Thoracic aorta (tissue), 2 donors: ENCODE measurements around the gene UCP3. TPM values are rescaled to one million over a fixed set of nuclear protein-coding genes. Genes with fewer than 3 reads are reported as not detected.

Experiments used
- ATAC-seq: fragments of 150-250 bp; one replicate; pipeline ENCODE4 v1.8.0; 2017; ENCODE audit warnings: low read depth; ENCODE audit not compliant: insufficient number of reproducible peaks, low FRiP score
- DNase-seq: peaks from one replicate; pipeline ENCODE4 v3.0.0-alpha.2; 2020; ENCODE audit warnings: low spot score
- H3K27ac ChIP-seq, 2 donors: fragments of 200-600 bp; sonication (generic); 1 replicate in 1 of 2; 2 replicates in 1 of 2; pipeline ENCODE4 v1.5.1; 2016; ENCODE audit warnings: mild to moderate bottlenecking in 2 of 2, moderate library complexity in 2 of 2
- H3K27me3 ChIP-seq: fragments of 200-600 bp; sonication (generic); replicated peaks from 2 replicates; pipeline ENCODE4 v1.6.0; 2016; ENCODE audit warnings: mild to moderate bottlenecking; ENCODE audit not compliant: insufficient read depth
- H3K36me3 ChIP-seq: fragments of 200-600 bp; sonication (generic); one replicate; pipeline ENCODE4 v1.5.1; 2016
- H3K4me1 ChIP-seq, 2 donors: fragments of 200-600 bp; sonication (generic); 1 replicate in 1 of 2; 2 replicates in 1 of 2; pipeline versions ENCODE4 v1.5.1 to v1.6.0; 2016; ENCODE audit warnings: low read depth in 2 of 2, mild to moderate bottlenecking in 1 of 2; ENCODE audit not compliant: control insufficient read depth in 1 of 2
- H3K4me3 ChIP-seq: fragments of 200-600 bp; sonication (generic); 2 replicates; pipeline ENCODE4 v1.5.1; 2016; ENCODE audit warnings: mild to moderate bottlenecking
- H3K9me3 ChIP-seq: fragments of 200-600 bp; sonication (generic); 2 replicates; pipeline ENCODE4 v1.5.1; 2016
- total RNA-seq, 2 donors: library from RNA; depleted of rRNA; stranded (reverse); fragments of >200 nt; gene quantifications; one replicate each; pipeline versions ENCODE4 v1.1.0 to v1.2.3, GENCODE V29; 2016
- TF ChIP-seq, protein P1 (sequence below): fragments of 200-600 bp; sonication (generic); IDR thresholded peaks from one replicate; pipeline ENCODE4 v1.5.1; 2019; ENCODE audit warnings: antibody characterized with exemption

The UCP3 gene
- total RNA-seq, 2 donors from 2014 or later, result 0.14 to 13.9 TPM

GRCh38 chr11:74009230-74009547 is 304 bp upstream of the UCP3 start:
- H3K9me3 ChIP-seq, result no peaks in the 10 kb centered on the region
- TF ChIP-seq, protein P1, sequence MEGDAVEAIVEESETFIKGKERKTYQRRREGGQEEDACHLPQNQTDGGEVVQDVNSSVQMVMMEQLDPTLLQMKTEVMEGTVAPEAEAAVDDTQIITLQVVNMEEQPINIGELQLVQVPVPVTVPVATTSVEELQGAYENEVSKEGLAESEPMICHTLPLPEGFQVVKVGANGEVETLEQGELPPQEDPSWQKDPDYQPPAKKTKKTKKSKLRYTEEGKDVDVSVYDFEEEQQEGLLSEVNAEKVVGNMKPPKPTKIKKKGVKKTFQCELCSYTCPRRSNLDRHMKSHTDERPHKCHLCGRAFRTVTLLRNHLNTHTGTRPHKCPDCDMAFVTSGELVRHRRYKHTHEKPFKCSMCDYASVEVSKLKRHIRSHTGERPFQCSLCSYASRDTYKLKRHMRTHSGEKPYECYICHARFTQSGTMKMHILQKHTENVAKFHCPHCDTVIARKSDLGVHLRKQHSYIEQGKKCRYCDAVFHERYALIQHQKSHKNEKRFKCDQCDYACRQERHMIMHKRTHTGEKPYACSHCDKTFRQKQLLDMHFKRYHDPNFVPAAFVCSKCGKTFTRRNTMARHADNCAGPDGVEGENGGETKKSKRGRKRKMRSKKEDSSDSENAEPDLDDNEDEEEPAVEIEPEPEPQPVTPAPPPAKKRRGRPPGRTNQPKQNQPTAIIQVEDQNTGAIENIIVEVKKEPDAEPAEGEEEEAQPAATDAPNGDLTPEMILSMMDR, result no peak
- H3K27ac ChIP-seq, result no peak overlapping the region
- no peak overlapping the region for H3K4me3 ChIP-seq
- H3K36me3 ChIP-seq, result no peaks in the 10 kb centered on the region
- ATAC-seq (no peak), DNase-seq (no peak)
- H3K4me1 ChIP-seq, result no peaks in the 10 kb centered on the region
- no peaks in the 10 kb centered on the region for H3K27me3 ChIP-seq

- H3K27me3 ChIP-seq, result no peaks in the 10 kb centered on the region
- DNase-seq, result no peak
- no peak for ATAC-seq
- H3K36me3 ChIP-seq, result peaks cover 3% of the 10 kb centered on the region
- no peaks in the 10 kb centered on the region for H3K9me3 ChIP-seq
- no peaks in the 10 kb centered on the region for H3K4me1 ChIP-seq
- H3K27ac ChIP-seq, result no peak overlapping the region
- TF ChIP-seq, protein P1, result no peak
- no peak overlapping the region for H3K4me3 ChIP-seq
These were observed 1.1 kb downstream of the UCP3 start for GRCh38 chr11:74007691-74008372.

- no peaks in the 10 kb centered on the region for H3K9me3 ChIP-seq
- no peaks in the 10 kb centered on the region for H3K27me3 ChIP-seq
- no peak overlapping the region for H3K4me3 ChIP-seq
- H3K27ac ChIP-seq, result no peak overlapping the region
- peaks cover 3% of the 10 kb centered on the region for H3K36me3 ChIP-seq
- H3K4me1 ChIP-seq, result no peaks in the 10 kb centered on the region
- DNase-seq (no peak), ATAC-seq (no peak)
- TF ChIP-seq, protein P1, result no peak
These were observed 2.1 kb downstream of the UCP3 start for GRCh38 chr11:74006743-74007304.

DNA sequence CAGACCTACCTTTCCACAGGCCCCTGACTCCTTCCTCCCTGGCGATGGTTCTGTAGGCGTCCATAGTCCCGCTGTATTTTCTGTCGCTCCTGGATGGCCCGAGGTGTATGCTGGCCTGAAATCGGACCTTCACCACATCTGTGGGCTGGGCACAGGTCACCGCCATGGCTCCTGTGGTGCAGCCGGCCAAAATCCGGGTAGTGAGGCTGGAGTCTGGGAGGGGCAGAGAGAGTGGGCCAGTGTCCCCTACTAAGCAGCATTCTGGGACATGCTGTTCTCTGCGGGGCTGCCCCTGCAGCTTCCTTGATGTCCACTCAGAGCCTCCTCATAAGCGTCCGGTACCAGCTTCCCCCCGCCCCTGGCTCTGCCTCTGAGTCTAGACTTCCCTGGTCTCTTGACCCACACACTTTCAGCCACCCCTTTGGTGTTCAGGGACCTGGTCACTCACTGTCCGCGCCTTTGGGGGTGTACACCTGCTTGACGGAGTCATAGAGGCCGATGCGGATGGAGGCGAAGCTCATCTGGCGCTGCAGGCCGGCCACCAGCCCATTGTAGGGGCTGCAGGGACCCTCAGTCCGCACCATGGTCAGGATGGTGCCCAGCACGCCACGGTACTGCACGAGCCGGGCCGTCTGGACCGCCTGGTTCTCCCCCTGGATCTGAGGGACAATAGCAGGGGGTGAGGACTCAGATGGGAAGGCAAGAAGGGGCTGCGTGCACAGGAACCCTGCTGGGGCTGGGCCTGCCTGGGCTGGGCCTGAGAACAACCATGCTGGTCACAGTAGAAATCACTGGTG is 3.0 kb downstream of the UCP3 start:
- H3K36me3 ChIP-seq, result peaks cover 3% of the 10 kb centered on the region
- H3K4me1 ChIP-seq, result no peaks in the 10 kb centered on the region
- H3K4me3 ChIP-seq, result no peak overlapping the region
- no peaks in the 10 kb centered on the region for H3K27me3 ChIP-seq
- no peak for ATAC-seq
- no peaks in the 10 kb centered on the region for H3K9me3 ChIP-seq
- TF ChIP-seq, protein P1, result no peak
- DNase-seq, result no peak
- H3K27ac ChIP-seq, result no peak overlapping the region

GRCh38 chr11:74004759-74005615 is 3.9 kb downstream of the UCP3 start:
- Histone ChIP-seq H3K27ac (no peak overlapping the region), H3K27me3 (no peaks in the 10 kb centered on the region), H3K36me3 (peaks cover 3% of the 10 kb centered on the region), H3K4me3 (no peak overlapping the region), H3K4me1 (no peaks in the 10 kb centered on the region), H3K9me3 (no peaks in the 10 kb centered on the region)
- DNase-seq (no peak), ATAC-seq (no peak)
- TF ChIP-seq, protein P1, result no peak
